IPS-15b (cell line): ENCODE results near the gene CHID1.

Experiments used
- H3K27me3 ChIP-seq: one replicate; pipeline ENCODE4 v1.6.1; 2013; ENCODE audit warnings: low read length; ENCODE audit not compliant: control insufficient read depth, insufficient read depth
- H3K36me3 ChIP-seq: one replicate; pipeline ENCODE4 v1.6.1; 2013; ENCODE audit warnings: low read length; ENCODE audit not compliant: control insufficient read depth, insufficient read depth
- H3K4me1 ChIP-seq: one replicate; pipeline ENCODE4 v1.6.1; 2013; ENCODE audit warnings: mild to moderate bottlenecking, low read length; ENCODE audit not compliant: control insufficient read depth, insufficient read depth
- H3K4me3 ChIP-seq: one replicate; pipeline ENCODE4 v1.5.1; 2013; ENCODE audit warnings: low read depth, low read length
- H3K9ac ChIP-seq: one replicate; pipeline ENCODE4 v1.6.1; 2013; ENCODE audit warnings: low read depth, mild to moderate bottlenecking, low read length
- H3K9me3 ChIP-seq: one replicate; pipeline ENCODE4 v1.6.1; 2013; ENCODE audit warnings: mild to moderate bottlenecking, low read length; ENCODE audit not compliant: control insufficient read depth, insufficient read depth

The CHID1 gene

DNA sequence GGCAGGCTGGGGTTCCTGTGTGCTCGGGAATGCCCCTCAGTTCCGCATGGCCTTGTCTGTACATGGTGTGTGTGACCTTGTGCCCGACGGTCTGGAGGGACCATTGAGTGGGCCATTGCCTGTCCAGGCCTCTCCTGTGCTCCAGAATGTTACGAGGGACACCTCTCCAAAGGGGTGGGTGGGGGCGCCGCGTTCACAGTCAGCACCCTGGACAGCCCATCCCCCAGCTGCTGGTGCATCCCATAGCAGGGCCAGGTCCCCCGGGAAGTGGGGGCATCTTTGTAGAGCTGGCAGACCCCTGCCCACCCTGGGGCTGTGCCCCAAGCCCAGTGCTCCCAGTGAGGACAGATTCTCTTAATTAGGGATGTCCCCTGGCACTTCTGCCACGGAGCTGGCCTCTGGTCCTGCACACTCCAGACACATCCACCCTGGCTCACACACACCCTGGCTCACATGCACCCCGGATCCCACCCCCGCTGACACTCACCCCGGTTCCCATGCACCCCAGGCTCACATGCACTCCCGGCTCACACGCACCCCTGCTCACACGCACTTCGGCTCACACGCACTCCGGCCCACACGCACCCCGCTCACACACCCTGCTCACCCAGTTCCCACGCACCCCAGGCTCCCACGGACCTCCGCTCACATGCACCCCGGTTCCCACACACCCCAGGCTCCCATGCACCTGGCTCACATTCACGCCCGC, 52.4 kb downstream of the CHID1 start:
- Histone ChIP-seq H3K9ac (no peak overlapping the region), H3K27me3 (no peaks in the 10 kb centered on the region), H3K36me3 (peaks cover 19% of the 10 kb centered on the region), H3K9me3 (no peaks in the 10 kb centered on the region), H3K4me3 (no peak overlapping the region), H3K4me1 (no peaks in the 10 kb centered on the region)

GRCh38 chr11:856397-856796, 54.2 kb downstream of the CHID1 start:
- peaks cover 19% of the 10 kb centered on the region for H3K36me3 ChIP-seq
- no peak overlapping the region for H3K4me3 ChIP-seq
- H3K27me3 ChIP-seq, result no peaks in the 10 kb centered on the region
- H3K9me3 ChIP-seq, result no peaks in the 10 kb centered on the region
- H3K4me1 ChIP-seq, result no peaks in the 10 kb centered on the region
- no peak overlapping the region for H3K9ac ChIP-seq

GRCh38 chr11:855796-856195, 54.8 kb downstream of the CHID1 start:
- no peak overlapping the region for H3K4me3 ChIP-seq
- no peak overlapping the region for H3K9ac ChIP-seq
- H3K4me1 ChIP-seq, result peaks cover 3% of the 10 kb centered on the region
- no peaks in the 10 kb centered on the region for H3K27me3 ChIP-seq
- peaks cover 19% of the 10 kb centered on the region for H3K36me3 ChIP-seq
- no peaks in the 10 kb centered on the region for H3K9me3 ChIP-seq

- Histone ChIP-seq H3K27me3 (no peaks in the 10 kb centered on the region), H3K9ac (no peak overlapping the region), H3K9me3 (no peaks in the 10 kb centered on the region), H3K4me3 (no peak overlapping the region), H3K4me1 (peaks cover 3% of the 10 kb centered on the region), H3K36me3 (peaks cover 19% of the 10 kb centered on the region)
Observed at GRCh38 chr11:855330-855674, 55.3 kb downstream of the CHID1 start.

DNA sequence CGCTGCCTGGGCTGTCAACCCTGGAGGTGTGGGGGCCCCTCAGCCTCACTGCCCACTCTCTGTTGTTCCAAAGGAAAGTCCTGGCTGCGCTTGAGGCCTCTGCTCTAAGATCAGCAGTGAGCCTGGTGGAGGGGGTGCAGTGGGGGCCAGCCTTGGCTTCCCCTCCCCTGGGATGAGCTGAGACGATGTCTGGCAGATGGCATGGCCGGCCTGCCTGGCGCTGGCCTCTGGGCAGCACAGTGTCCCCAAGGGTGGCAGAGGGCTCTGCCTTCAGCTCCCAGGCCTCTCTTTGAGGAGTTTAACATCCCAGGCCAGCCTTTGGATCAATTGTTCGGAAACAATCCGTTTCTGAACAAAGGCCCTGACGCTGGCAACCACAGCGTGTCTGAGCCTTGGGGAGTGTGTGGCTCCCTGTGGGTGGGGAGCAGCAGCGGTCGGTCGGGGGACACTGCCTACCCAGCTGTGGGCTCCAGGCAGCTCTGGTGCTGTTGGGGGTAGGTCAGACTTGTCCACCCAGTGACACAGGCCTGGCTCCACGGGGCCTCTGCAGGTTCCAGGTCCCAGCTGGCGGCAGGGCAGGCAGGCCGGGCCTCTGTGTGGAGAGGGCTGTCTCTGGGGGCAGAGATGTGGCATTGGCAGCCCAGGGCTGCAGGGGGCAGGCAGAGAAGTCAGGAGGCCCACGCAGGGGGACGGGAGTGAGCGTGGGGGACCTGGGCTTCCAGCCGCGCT, 55.8 kb downstream of the CHID1 start:
- Histone ChIP-seq H3K9me3 (no peaks in the 10 kb centered on the region), H3K9ac (no peak overlapping the region), H3K27me3 (no peaks in the 10 kb centered on the region), H3K4me3 (no peak overlapping the region), H3K36me3 (peaks cover 18% of the 10 kb centered on the region), H3K4me1 (peaks cover 3% of the 10 kb centered on the region)

DNA sequence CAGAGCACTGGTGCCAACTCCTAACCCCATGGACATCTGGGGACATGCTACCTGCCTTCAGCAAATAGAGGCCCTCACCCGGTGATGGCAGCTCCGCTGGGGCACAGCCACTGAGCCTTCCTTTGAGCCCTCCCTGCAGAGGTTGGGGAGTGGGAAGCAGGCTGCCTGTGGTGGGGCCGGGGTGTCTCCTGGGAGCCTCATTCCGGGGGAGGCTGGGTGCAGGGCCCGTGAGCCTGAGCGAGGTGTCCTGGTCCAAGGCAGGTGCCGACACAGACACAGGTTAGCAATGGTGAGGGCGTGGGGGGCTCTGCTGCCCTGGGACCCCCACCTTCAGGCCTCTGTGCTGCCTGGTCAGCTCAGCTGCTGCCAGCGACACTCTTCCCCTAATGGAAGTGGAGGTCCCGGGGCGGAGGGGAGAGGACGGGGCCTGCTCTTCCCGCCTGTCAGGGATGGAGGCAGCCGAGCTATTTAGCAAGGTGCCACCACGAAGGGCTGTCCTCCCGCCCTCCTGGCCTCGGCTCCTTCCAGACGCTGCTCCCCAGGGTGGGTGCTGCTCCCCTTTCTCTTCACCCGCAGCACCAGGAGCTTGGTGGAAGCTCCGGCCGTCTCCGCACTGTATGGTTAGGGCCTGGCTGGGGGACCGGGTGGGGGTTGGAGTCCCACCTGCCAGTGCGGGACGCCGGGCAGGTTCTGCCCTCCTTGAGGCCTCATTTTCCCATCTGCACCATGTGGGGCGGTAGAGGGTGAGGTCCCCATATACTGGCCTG, 56.7 kb downstream of the CHID1 start:
- Histone ChIP-seq H3K27me3 (no peaks in the 10 kb centered on the region), H3K9ac (no peak overlapping the region), H3K9me3 (no peaks in the 10 kb centered on the region), H3K4me3 (no peak overlapping the region), H3K36me3 (peaks cover 14% of the 10 kb centered on the region), H3K4me1 (peaks cover 3% of the 10 kb centered on the region)

DNA sequence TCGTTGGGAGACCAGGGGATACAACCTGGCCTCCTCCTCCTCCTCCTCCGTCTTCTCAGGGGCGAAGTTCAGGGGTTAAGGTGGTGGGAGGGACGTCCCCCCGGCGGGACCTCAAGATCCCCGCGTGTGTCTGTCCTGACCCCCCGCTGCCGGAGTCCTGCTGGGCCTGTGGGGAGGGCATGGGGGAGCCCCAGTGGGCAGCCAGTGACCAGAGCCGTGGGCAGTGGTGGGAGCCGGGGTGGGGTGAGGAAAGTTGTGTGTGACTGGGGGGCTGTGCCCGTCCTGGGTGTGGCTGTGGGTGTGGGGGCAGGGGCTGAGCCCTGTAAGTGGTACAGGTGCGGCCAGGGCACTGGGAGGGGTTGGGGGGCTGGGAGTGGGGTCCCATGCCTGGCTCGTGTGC, 57.8 kb downstream of the CHID1 start:
- Histone ChIP-seq H3K4me1 (peaks cover 5% of the 10 kb centered on the region), H3K36me3 (peaks cover 11% of the 10 kb centered on the region), H3K4me3 (no peak overlapping the region), H3K9me3 (no peaks in the 10 kb centered on the region), H3K27me3 (no peaks in the 10 kb centered on the region), H3K9ac (no peak overlapping the region)

DNA sequence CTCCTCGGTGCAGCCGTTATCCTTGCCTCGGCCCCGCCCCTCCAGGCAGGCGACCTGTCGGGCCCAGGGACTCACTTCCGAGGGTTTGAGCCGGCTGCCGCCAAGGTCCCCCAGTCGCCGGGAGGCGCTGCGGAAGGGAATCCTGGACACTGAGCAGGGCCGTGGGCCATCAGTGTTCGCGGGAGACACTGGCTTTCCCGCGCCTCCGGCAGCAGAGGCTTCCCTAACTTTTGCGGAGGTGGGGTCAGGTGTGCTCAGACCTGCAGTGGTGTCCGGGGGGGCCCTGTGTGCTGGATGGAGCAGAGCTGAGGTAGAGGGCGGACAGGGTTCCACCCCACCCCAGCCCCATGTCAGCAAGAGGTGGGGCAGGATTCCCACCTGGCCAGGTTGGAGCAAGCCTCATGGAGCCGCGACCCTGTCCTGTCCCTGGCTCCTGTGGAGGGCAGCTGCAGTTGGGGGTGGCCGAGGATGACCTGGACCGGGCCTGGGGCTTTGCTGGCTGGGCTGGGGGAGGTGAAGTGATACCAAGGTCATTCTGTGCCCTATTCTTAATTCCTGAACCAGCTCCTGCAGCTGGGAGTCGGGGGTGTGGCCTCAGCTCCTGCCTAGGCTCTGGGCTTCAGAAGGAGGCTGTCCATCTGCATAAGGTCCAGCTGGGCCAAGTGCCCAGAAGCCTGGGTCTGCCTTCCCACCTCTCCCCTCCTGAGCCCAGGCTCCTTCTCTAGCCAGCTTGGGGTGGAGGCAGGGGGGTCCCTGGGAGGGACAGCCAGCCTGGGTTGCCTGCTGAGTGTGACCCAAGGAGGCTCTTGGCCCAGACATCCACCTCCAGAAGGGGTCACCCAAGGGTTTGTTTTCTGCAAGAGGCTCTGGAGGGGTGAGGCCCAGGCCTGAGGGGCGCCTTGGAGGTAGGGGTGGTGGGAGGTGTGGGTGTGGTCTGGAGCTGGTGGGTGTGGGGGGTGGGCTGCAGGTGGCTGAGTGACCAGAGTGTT, 59.5 kb downstream of the CHID1 start:
- peaks cover 7% of the 10 kb centered on the region for H3K4me1 ChIP-seq
- H3K9me3 ChIP-seq, result no peaks in the 10 kb centered on the region
- peaks cover 11% of the 10 kb centered on the region for H3K36me3 ChIP-seq
- peak overlapping the region; percentile 54 for H3K9ac ChIP-seq
- H3K4me3 ChIP-seq, result peak overlapping the region; percentile 63
- H3K27me3 ChIP-seq, result no peaks in the 10 kb centered on the region

GRCh38 chr11:849951-850774, 60.4 kb downstream of the CHID1 start:
- Histone ChIP-seq H3K27me3 (no peaks in the 10 kb centered on the region), H3K4me3 (peak overlapping the region; percentile 63), H3K4me1 (peaks cover 12% of the 10 kb centered on the region), H3K9ac (no peak overlapping the region), H3K9me3 (no peaks in the 10 kb centered on the region), H3K36me3 (peaks cover 6% of the 10 kb centered on the region)

DNA sequence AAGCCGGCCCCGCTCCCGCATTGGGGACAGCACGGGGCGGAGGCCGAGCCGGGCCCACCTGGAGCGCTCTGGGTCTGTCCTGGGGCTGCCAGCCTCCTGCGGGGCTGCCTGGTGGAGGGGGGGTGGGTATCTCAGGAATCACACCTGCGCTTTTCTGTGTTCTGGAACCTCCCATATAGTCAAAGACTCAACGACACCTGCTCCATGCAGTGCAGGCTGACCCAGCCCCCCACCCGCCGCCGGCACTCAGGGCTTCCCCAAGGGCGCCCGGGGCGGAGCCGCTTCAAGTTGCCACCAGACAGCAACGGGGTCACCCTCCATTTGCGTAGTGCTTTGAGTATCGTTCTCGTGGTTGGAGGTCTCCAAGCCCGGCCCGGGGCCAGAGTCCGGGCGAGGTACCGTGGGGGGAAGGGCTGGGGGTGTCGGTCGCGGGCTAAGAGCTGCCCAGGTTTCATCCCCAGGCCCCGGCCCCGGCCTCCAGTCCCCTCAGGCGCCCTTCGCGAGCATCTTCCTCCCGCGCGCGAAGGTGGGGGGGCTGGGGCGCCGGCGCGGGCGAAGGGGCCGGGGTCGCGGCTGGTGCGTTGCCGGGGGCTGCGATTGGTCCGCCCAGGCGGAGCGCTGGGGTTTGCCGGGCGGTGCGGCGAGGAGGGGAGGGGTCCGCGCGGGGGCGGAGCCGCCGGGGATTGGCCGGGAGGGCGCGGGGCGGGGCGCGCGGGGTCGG, 61.3 kb downstream of the CHID1 start:
- no peaks in the 10 kb centered on the region for H3K27me3 ChIP-seq
- peak overlapping the region; percentile 55 for H3K4me3 ChIP-seq
- no peak overlapping the region for H3K9ac ChIP-seq
- H3K36me3 ChIP-seq, result no peaks in the 10 kb centered on the region
- H3K4me1 ChIP-seq, result peaks cover 16% of the 10 kb centered on the region
- no peaks in the 10 kb centered on the region for H3K9me3 ChIP-seq
